ENCODE data around the gene PARP1. TPM values are rescaled to one million over a fixed set of nuclear protein-coding genes. Genes with fewer than 3 reads are reported as not detected.

PARP1 gene
- total and polyA plus RNA-seq, 2 donors (not counting 1 experiment from before 2014, with no cell fraction given) = 61.7 to 78.4 TPM

DNA sequence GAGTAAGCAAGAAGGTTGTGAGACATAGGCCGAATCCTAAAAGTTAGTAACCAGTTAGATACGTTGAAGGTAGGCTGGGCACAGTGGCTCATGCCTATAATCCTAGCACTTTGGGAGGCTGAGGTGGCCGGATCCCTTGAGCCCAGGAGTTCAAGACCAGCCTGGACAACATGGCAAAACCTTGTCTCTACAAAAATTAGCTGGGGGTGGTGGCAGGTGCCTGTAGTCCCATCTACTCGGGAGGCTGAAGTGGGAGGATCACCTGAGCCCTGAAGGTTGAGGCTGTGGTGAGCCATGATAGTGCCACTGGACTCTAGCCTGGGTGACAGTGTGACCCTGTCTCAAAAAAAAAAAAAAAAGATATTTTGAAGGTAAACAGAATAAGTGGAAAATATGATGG is 1.5 kb upstream of the PARP1 start:
- peaks cover 10% of the 10 kb centered on the region for H3K4me1 ChIP-seq (ENCODE audit: control insufficient read depth, extremely low read depth, insufficient read depth, low read length)
- H3K27ac ChIP-seq (ENCODE audit: insufficient read depth, low read length) = no peak overlapping the region
- no peak overlapping the region for H3K9ac ChIP-seq (ENCODE audit: insufficient read depth, low read length)
- H3K79me2 ChIP-seq (ENCODE audit: control insufficient read depth, insufficient read depth, low read length) = peaks cover 26% of the 10 kb centered on the region
- TF ChIP-seq EZH2 (IDR thresholded peaks at IDR 0.05; ENCODE audit: low read length, missing control alignments) = no peak
- TF ChIP-seq CTCF (conservative IDR thresholded peaks at IDR 0.05 in 1 of 2, IDR thresholded peaks at IDR 0.05 in 1 of 2; ENCODE audit: low read depth in 1 of 2, low read length in 2 of 2) = no peak
- DNase-seq (ENCODE audit: low read depth in 2 of 2) = no peak
- H3K36me3 ChIP-seq (ENCODE audit: control insufficient read depth, insufficient read depth, low read length) = no peaks in the 10 kb centered on the region
- no peaks in the 10 kb centered on the region for H4K20me1 ChIP-seq (ENCODE audit: control insufficient read depth, extremely low read depth, insufficient read depth, low read length)
- H3K4me3 ChIP-seq (replicated peaks in 1 of 4; ENCODE audit: control extremely low read depth in 1 of 4, insufficient read depth in 1 of 4, low read depth in 3 of 4, low read length in 4 of 4) = no peak overlapping the region
- peaks cover 4% of the 10 kb centered on the region for H3K27me3 ChIP-seq (ENCODE audit: control insufficient read depth, insufficient read depth, low read length)
- H2AFZ ChIP-seq (ENCODE audit: low read length) = no peak overlapping the region
- no peaks in the 10 kb centered on the region for H3K9me3 ChIP-seq (ENCODE audit: control insufficient read depth, insufficient read depth, low read depth, low read length)
- no peak overlapping the region for H3K4me2 ChIP-seq (ENCODE audit: extremely low read depth, insufficient read depth, low read length)

GRCh38 chr1:226408285-226409184 is 642 bp upstream of the PARP1 start:
- DNase-seq (ENCODE audit: low read depth in 2 of 2) = no peak
- TF ChIP-seq EZH2 (IDR thresholded peaks at IDR 0.05; ENCODE audit: low read length, missing control alignments) (no peak), CTCF (conservative IDR thresholded peaks at IDR 0.05 in 1 of 2, IDR thresholded peaks at IDR 0.05 in 1 of 2; ENCODE audit: low read depth in 1 of 2, low read length in 2 of 2) (no peak)
- H3K36me3 ChIP-seq (ENCODE audit: control insufficient read depth, insufficient read depth, low read length) = no peaks in the 10 kb centered on the region
- H3K27me3 ChIP-seq (ENCODE audit: control insufficient read depth, insufficient read depth, low read length) = peaks cover 4% of the 10 kb centered on the region
- no peak overlapping the region for H3K27ac ChIP-seq (ENCODE audit: insufficient read depth, low read length)
- peak overlapping the region; percentile 15 for H3K4me2 ChIP-seq (ENCODE audit: extremely low read depth, insufficient read depth, low read length)
- peaks cover 1% of the 10 kb centered on the region for H4K20me1 ChIP-seq (ENCODE audit: control insufficient read depth, extremely low read depth, insufficient read depth, low read length)
- H3K9me3 ChIP-seq (ENCODE audit: control insufficient read depth, insufficient read depth, low read depth, low read length) = no peaks in the 10 kb centered on the region
- peaks cover 14% of the 10 kb centered on the region for H3K4me1 ChIP-seq (ENCODE audit: control insufficient read depth, extremely low read depth, insufficient read depth, low read length)
- H2AFZ ChIP-seq (ENCODE audit: low read length) = peak overlapping the region; percentile 2
- H3K4me3 ChIP-seq (replicated peaks in 1 of 4; ENCODE audit: control extremely low read depth in 1 of 4, insufficient read depth in 1 of 4, low read depth in 3 of 4, low read length in 4 of 4) = peak overlapping the region in 2 of 4 experiments; percentile 22 to 77
- no peak overlapping the region for H3K9ac ChIP-seq (ENCODE audit: insufficient read depth, low read length)
- H3K79me2 ChIP-seq (ENCODE audit: control insufficient read depth, insufficient read depth, low read length) = peaks cover 33% of the 10 kb centered on the region

DNA sequence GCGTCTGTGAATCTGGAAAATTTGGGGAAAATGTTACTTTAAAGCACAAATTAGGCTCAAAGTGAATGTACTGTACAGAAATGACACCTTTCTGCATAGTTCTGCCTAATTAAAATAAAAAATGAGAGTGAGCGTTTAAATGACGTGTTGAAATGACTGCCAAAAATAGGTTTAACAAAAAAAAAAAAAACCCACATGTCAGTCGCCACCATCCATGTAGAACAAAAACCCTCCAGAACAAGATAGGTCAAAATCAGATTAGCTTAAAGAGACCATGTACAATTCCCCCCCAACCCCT is 745 bp downstream of the PARP1 start:
- H3K4me2 ChIP-seq (ENCODE audit: extremely low read depth, insufficient read depth, low read length) = peak overlapping the region; percentile 87
- DNase-seq (ENCODE audit: low read depth in 2 of 2) = no peak
- H3K9me3 ChIP-seq (ENCODE audit: control insufficient read depth, insufficient read depth, low read depth, low read length) = no peaks in the 10 kb centered on the region
- H3K4me1 ChIP-seq (ENCODE audit: control insufficient read depth, extremely low read depth, insufficient read depth, low read length) = peaks cover 14% of the 10 kb centered on the region
- H4K20me1 ChIP-seq (ENCODE audit: control insufficient read depth, extremely low read depth, insufficient read depth, low read length) = peaks cover 2% of the 10 kb centered on the region
- peak overlapping the region; percentile 71 for H3K27ac ChIP-seq (ENCODE audit: insufficient read depth, low read length)
- TF ChIP-seq CTCF (conservative IDR thresholded peaks at IDR 0.05 in 1 of 2, IDR thresholded peaks at IDR 0.05 in 1 of 2; ENCODE audit: low read depth in 1 of 2, low read length in 2 of 2) (no peak), EZH2 (IDR thresholded peaks at IDR 0.05; ENCODE audit: low read length, missing control alignments) (no peak)
- peak overlapping the region; percentile 66 for H3K9ac ChIP-seq (ENCODE audit: insufficient read depth, low read length)
- H3K27me3 ChIP-seq (ENCODE audit: control insufficient read depth, insufficient read depth, low read length) = no peaks in the 10 kb centered on the region
- peak overlapping the region; percentile 47 for H2AFZ ChIP-seq (ENCODE audit: low read length)
- no peaks in the 10 kb centered on the region for H3K36me3 ChIP-seq (ENCODE audit: control insufficient read depth, insufficient read depth, low read length)
- H3K79me2 ChIP-seq (ENCODE audit: control insufficient read depth, insufficient read depth, low read length) = peaks cover 46% of the 10 kb centered on the region
- H3K4me3 ChIP-seq (replicated peaks in 1 of 4; ENCODE audit: control extremely low read depth in 1 of 4, insufficient read depth in 1 of 4, low read depth in 3 of 4, low read length in 4 of 4) = peak overlapping the region; percentile 77 to 81 (median 78)

Measured in fibroblast of lung (primary cell).